ENCODE measurements around the gene ILK.

GRCh38 chr11:6658647-6659046 lies 55.1 kb downstream of the ILK start:
- no peak for TF ChIP-seq CTCF (conservative IDR thresholded peaks at IDR 0.05; ENCODE audit: low read length)
- TF ChIP-seq EZH2phosphoT487 (IDR thresholded peaks at IDR 0.05; ENCODE audit: borderline replicate concordance, low read depth, low read length): no peak
